Left lung (tissue), 10 donors: ENCODE data around the gene MYOT. TPM values are rescaled to one million over a fixed set of nuclear protein-coding genes. Genes with fewer than 3 reads are reported as not detected.

Experiments
- ATAC-seq: fragments of 200-7000 bp; cut with Tn5 transposase; one replicate; pipeline ENCODE4 v1.9.1; 2020; ENCODE audit warnings: moderate library complexity
- DNase-seq, 4 donors: peaks; one replicate each; pipeline ENCODE4 v3.0.0-alpha.2; 2013 to 2020
- H3K27ac ChIP-seq, 2 donors: fragments of 200-600 bp; sonication (generic) in 1 of 2; one replicate each; pipeline versions ENCODE4 v1.5.0 to v1.8.0; 2020 to 2021
- H3K27me3 ChIP-seq, 2 donors: fragments of 200-600 bp; sonication (generic) in 1 of 2; one replicate each; pipeline versions ENCODE4 v1.5.0 to v1.8.0; 2020 to 2021
- H3K36me3 ChIP-seq, 2 donors: fragments of 200-600 bp; sonication (generic) in 1 of 2; one replicate each; pipeline versions ENCODE4 v1.5.0 to v1.8.0; 2020 to 2021
- H3K4me1 ChIP-seq, 2 donors: fragments of 200-600 bp; one replicate each; pipeline ENCODE4 v1.8.0; 2021
- H3K4me3 ChIP-seq, 2 donors: fragments of 200-600 bp; sonication (generic) in 1 of 2; one replicate each; pipeline versions ENCODE4 v1.5.0 to v1.8.0; 2020 to 2021; ENCODE audit warnings: mild to moderate bottlenecking in 1 of 2
- H3K9me3 ChIP-seq, 2 donors: fragments of 200-600 bp; sonication (generic) in 1 of 2; one replicate each; pipeline versions ENCODE4 v1.5.0 to v1.8.0; 2020 to 2021
- intact Hi-C, 2 donors: fragments of 100-400 bp; cut with DNase I; formaldehyde crosslinking; loops; one replicate each; pipeline versions ENCODE4 v1.11.2 to v1.14.2; 2022
- polyA plus RNA-seq, 6 donors: library from polyadenylated mRNA; unstranded; fragments of 120-200 nt; gene quantifications; one replicate each; pipeline ENCODE4 v1.2.1, GENCODE V29; 2013; ENCODE audit not compliant: insufficient read length in 6 of 6
- total RNA-seq, 2 donors: library from RNA; stranded (reverse); fragmentation: NEBNext Ultra II Directional; extraction: Animal tissue kit (Norgen Biotek cat#: 25700); gene quantifications; one replicate each; pipeline ENCODE4 v1.2.1, GENCODE V29; 2021
- TF ChIP-seq, protein P1 (sequence below), 2 donors: fragments of 200-600 bp; sonication (generic) in 1 of 2; IDR thresholded peaks; one replicate each; pipeline versions ENCODE4 v1.5.0 to v1.8.0; 2021; ENCODE audit warnings: antibody characterized with exemption in 2 of 2
- donor health status: DM: no; HTN: yes; CAD: no.
- donor health status: DM: no; HTN: no; CAD: no.

Gene MYOT
- total and polyA plus RNA-seq, 8 donors = 0.52 to 2.0 (median 1.2) TPM; not detected in 1

DNA sequence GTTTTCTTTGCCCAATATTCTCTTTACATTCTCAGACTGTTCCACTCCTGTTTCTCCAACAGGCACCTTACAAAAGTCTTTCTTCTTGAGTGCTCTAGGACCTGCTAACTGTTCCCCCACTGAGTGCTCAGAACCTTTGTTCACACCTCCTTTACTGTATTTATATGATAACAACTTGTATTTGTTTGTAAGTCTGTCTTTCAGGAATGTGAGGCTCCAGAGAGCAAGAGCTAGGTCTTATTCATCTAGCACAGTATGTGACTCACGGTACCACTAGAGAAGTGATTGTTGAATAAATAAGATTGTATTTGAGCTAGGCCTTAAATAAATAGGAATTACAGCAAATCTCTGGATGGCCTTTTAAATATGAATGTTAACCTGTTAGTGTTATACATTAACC lies 42.5 kb upstream of the MYOT start:
- H3K4me1 ChIP-seq = no peaks in the 10 kb centered on the region
- H3K27ac ChIP-seq = no peak overlapping the region
- H3K9me3 ChIP-seq = no peaks in the 10 kb centered on the region
- intact Hi-C loops = no loop called here
- no peaks in the 10 kb centered on the region for H3K27me3 ChIP-seq
- ATAC-seq = peak; percentile 86
- no peak overlapping the region for H3K4me3 ChIP-seq
- TF ChIP-seq, protein P1, sequence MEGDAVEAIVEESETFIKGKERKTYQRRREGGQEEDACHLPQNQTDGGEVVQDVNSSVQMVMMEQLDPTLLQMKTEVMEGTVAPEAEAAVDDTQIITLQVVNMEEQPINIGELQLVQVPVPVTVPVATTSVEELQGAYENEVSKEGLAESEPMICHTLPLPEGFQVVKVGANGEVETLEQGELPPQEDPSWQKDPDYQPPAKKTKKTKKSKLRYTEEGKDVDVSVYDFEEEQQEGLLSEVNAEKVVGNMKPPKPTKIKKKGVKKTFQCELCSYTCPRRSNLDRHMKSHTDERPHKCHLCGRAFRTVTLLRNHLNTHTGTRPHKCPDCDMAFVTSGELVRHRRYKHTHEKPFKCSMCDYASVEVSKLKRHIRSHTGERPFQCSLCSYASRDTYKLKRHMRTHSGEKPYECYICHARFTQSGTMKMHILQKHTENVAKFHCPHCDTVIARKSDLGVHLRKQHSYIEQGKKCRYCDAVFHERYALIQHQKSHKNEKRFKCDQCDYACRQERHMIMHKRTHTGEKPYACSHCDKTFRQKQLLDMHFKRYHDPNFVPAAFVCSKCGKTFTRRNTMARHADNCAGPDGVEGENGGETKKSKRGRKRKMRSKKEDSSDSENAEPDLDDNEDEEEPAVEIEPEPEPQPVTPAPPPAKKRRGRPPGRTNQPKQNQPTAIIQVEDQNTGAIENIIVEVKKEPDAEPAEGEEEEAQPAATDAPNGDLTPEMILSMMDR (IDR thresholded peaks at IDR 0.05) = no peak
- no peaks in the 10 kb centered on the region for H3K36me3 ChIP-seq
- DNase-seq = no peak

DNA sequence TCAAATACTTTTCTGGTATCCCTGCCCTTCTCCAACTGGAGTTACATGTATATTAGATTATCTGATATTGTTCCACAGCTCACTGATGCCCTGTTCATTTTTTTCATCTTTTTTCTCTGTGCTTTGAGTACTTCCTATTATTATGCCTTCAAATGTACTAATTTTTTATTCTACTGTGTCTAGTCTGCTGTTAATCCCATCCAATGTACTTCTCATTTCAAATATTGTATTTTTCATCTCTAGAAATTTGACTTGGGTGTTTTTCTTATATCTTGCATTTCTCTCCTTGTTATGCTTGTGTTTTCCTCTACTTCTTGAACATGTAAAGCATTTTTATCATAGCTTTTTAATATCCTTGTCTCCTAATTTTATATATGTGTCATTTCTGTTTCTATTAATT lies 41.6 kb upstream of the MYOT start:
- ATAC-seq (no peak), DNase-seq (no peak)
- no peaks in the 10 kb centered on the region for H3K9me3 ChIP-seq
- H3K4me1 ChIP-seq = no peaks in the 10 kb centered on the region
- no peaks in the 10 kb centered on the region for H3K27me3 ChIP-seq
- H3K36me3 ChIP-seq = no peaks in the 10 kb centered on the region
- intact Hi-C loops = no loop called here
- H3K27ac ChIP-seq = no peak overlapping the region
- no peak overlapping the region for H3K4me3 ChIP-seq
- TF ChIP-seq, protein P1 (IDR thresholded peaks at IDR 0.05) = no peak

DNA sequence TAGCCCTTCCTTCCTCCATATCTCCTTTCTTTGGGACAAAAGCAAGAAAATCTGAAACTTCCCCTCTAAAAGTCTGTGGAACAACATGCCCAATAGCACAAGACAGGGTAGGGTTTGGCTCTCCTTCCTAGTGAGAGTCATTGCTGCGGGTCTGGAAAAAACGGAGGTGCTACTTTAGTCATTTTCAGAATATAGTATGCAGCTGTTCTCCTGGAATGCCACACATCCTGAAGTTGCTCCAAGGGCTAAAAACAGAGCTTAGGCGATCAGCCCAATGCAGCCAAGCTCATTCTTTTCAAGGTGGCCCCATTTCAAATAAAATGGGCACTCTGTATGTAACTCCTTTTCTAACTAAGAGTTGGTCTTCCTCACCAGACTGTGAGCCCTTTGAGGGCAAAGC lies 39.5 kb upstream of the MYOT start:
- no peaks in the 10 kb centered on the region for H3K36me3 ChIP-seq
- no peak for DNase-seq
- no peaks in the 10 kb centered on the region for H3K27me3 ChIP-seq
- H3K9me3 ChIP-seq = no peaks in the 10 kb centered on the region
- TF ChIP-seq, protein P1 (IDR thresholded peaks at IDR 0.05) = no peak
- intact Hi-C loops = no loop called here
- H3K4me3 ChIP-seq = no peak overlapping the region
- no peaks in the 10 kb centered on the region for H3K4me1 ChIP-seq
- no peak overlapping the region for H3K27ac ChIP-seq
- ATAC-seq = no peak

DNA sequence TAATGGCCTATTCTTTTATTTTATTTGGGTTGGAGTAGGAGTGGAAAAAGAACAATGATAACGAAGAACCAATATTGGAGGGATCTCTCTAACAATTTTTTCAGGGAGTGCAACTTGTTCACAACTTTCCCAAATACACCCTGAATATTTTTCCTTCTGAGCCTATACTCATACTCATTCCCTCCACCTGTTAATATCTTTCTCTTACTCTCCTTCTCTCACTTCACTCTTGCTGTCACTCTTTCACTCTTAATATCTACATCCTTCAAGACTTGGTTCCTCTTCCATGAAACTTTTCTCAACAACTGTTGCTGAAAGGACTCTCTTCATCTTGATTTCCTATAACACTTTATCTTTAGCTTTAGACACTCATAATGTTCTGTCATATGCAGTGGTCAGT lies 39.0 kb upstream of the MYOT start:
- ATAC-seq = no peak
- no peak for DNase-seq
- Histone ChIP-seq H3K4me1 (no peaks in the 10 kb centered on the region), H3K36me3 (no peaks in the 10 kb centered on the region), H3K27me3 (no peaks in the 10 kb centered on the region), H3K27ac (no peak overlapping the region), H3K4me3 (no peak overlapping the region), H3K9me3 (no peaks in the 10 kb centered on the region)
- intact Hi-C loops = no loop called here
- TF ChIP-seq, protein P1 (IDR thresholded peaks at IDR 0.05) = no peak

DNA sequence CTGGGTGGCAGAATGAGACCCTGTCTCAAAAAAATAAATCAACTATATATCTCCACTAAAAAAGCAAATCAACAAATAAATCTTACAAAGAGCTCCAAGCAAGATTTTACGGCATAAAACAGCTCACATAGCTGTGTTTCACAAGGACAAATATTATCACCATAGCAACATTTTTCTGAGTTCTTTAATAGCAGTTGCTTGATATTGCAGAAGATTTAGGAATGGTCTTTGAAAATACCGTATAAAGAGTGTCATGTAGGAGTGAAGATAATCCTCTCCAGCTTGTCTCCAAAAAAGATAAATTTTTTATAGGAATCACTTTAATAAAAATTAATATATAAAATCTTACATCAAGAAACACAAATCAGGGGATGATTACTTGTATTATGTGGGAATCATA lies 36.6 kb upstream of the MYOT start:
- Histone ChIP-seq H3K4me1 (no peaks in the 10 kb centered on the region), H3K36me3 (no peaks in the 10 kb centered on the region), H3K4me3 (no peak overlapping the region), H3K27ac (no peak overlapping the region), H3K27me3 (no peaks in the 10 kb centered on the region), H3K9me3 (no peaks in the 10 kb centered on the region)
- ATAC-seq (no peak), DNase-seq (no peak)
- intact Hi-C loops = no loop called here
- TF ChIP-seq, protein P1 (IDR thresholded peaks at IDR 0.05) = no peak
